PC-3 (cell line): Measurements from ENCODE around the gene CACNA1H. TPM values are rescaled to one million over a fixed set of nuclear protein-coding genes. Genes with fewer than 3 reads are reported as not detected.

Source experiments
- ATAC-seq: fragments of 200-7000 bp; cut with Tn5 transposase; 2 replicates; pipeline ENCODE4 v1.9.1; 2020; ENCODE audit warnings: mild to moderate bottlenecking, moderate library complexity
- BruUV-seq: library from RNA; stranded (reverse); fragments of 400-500 nt; replicated peaks from 2 replicates; lab custom pipeline; 2021; lab: Mats Ljungman, UMichigan
- CTCF ChIA-PET: fragments of 300-600 bp; sonication (Branson Sonifier 250); formaldehyde crosslinking; loops from one replicate; lab custom pipeline; 2022; ENCODE audit warnings: antibody characterized with exemption; lab: Charles Lee
- POLR2A ChIA-PET: fragments of 300-600 bp; sonication (Branson Sonifier 250); formaldehyde crosslinking; loops from one replicate; lab custom pipeline; 2022; ENCODE audit warnings: antibody characterized with exemption; ENCODE audit not compliant: unreplicated experiment; lab: Charles Lee
- DNase-seq: peaks from one replicate; pipeline ENCODE4 v3.0.0-alpha.2; 2015
- H2AFZ ChIP-seq: fragments of 300-600 bp; sonication (generic); 2 replicates; pipeline ENCODE4 v1.6.0; 2016; ENCODE audit warnings: antibody characterized with exemption, low read length
- H3F3A ChIP-seq: fragments of 300-600 bp; sonication (generic); one replicate; pipeline ENCODE4 v1.6.0; 2017; ENCODE audit warnings: antibody characterized with exemption, low read length, control low read depth, mild to moderate bottlenecking; ENCODE audit not compliant: unreplicated experiment
- H3K27ac ChIP-seq: fragments of 300-600 bp; sonication (generic); 2 replicates; pipeline ENCODE4 v1.5.1; 2016; ENCODE audit warnings: mild to moderate bottlenecking, low read length
- H3K27me3 ChIP-seq: fragments of 300-600 bp; sonication (generic); 2 replicates; pipeline ENCODE4 v1.6.1; 2016; ENCODE audit warnings: low read length, mixed read lengths
- H3K36me3 ChIP-seq: fragments of 300-600 bp; sonication (generic); 2 replicates; pipeline ENCODE4 v1.6.1; 2016; ENCODE audit warnings: low read depth, mixed run types, low read length, mixed read lengths
- H3K4me1 ChIP-seq: fragments of 300-600 bp; sonication (generic); 2 replicates; pipeline ENCODE4 v1.5.1; 2016; ENCODE audit warnings: low read length; ENCODE audit not compliant: insufficient read depth
- H3K4me2 ChIP-seq: fragments of 300-600 bp; sonication (generic); 2 replicates; pipeline ENCODE4 v1.6.0; 2016; ENCODE audit warnings: low read length
- H3K4me3 ChIP-seq: fragments of 300-600 bp; sonication (generic); 2 replicates; pipeline ENCODE4 v1.5.1; 2016; ENCODE audit warnings: mild to moderate bottlenecking, low read length, mixed read lengths
- H3K79me2 ChIP-seq: fragments of 300-600 bp; sonication (generic); 2 replicates; pipeline ENCODE4 v1.6.1; 2017; ENCODE audit warnings: low read length, mixed read lengths
- H3K9ac ChIP-seq: fragments of 300-600 bp; sonication (generic); 2 replicates; pipeline ENCODE4 v1.6.0; 2016; ENCODE audit warnings: mild to moderate bottlenecking, low read length
- H3K9me2 ChIP-seq: fragments of 300-600 bp; sonication (generic); replicated peaks from 2 replicates; pipeline ENCODE4 v1.6.1; 2016; ENCODE audit warnings: mixed run types, low read length, mixed read lengths
- H3K9me3 ChIP-seq: fragments of 300-600 bp; sonication (generic); 2 replicates; pipeline ENCODE4 v1.6.1; 2016; ENCODE audit warnings: low read length, mixed read lengths
- H4K20me1 ChIP-seq: fragments of 300-600 bp; sonication (generic); 2 replicates; pipeline ENCODE4 v1.6.1; 2016; ENCODE audit warnings: low read length, mixed read lengths
- EZH2 ChIP-seq: fragments of 300-600 bp; sonication (generic); IDR thresholded peaks from one replicate; pipeline ENCODE4 v1.6.1; 2017; ENCODE audit warnings: antibody characterized with exemption, mild to moderate bottlenecking, low read length; ENCODE audit not compliant: unreplicated experiment
- EZH2phosphoT487 ChIP-seq: fragments of 300-600 bp; sonication (generic); IDR thresholded peaks from 2 replicates; pipeline ENCODE4 v1.6.1; 2018; ENCODE audit warnings: mild to moderate bottlenecking, antibody characterized with exemption, low read length, borderline replicate concordance
- intact Hi-C: fragments of 100-400 bp; cut with micrococcal nuclease; formaldehyde crosslinking; loops from 2 replicates; pipeline ENCODE4 v1.9.0; 2023
- total RNA-seq: library from RNA; depleted of rRNA; stranded (reverse); fragments of >200 nt; gene quantifications from 2 replicates; pipeline ENCODE4 v1.2.3, GENCODE V29; 2014
- TF ChIP-seq, protein P1 (sequence below): fragments of 300-600 bp; sonication (generic); conservative IDR thresholded peaks from 2 replicates; pipeline ENCODE4 v1.5.1; 2017; ENCODE audit warnings: antibody characterized with exemption, low read depth, mild to moderate bottlenecking, low read length

Gene CACNA1H
- total RNA-seq, 1 experiment from 2014 or later = 4.1 TPM

DNA sequence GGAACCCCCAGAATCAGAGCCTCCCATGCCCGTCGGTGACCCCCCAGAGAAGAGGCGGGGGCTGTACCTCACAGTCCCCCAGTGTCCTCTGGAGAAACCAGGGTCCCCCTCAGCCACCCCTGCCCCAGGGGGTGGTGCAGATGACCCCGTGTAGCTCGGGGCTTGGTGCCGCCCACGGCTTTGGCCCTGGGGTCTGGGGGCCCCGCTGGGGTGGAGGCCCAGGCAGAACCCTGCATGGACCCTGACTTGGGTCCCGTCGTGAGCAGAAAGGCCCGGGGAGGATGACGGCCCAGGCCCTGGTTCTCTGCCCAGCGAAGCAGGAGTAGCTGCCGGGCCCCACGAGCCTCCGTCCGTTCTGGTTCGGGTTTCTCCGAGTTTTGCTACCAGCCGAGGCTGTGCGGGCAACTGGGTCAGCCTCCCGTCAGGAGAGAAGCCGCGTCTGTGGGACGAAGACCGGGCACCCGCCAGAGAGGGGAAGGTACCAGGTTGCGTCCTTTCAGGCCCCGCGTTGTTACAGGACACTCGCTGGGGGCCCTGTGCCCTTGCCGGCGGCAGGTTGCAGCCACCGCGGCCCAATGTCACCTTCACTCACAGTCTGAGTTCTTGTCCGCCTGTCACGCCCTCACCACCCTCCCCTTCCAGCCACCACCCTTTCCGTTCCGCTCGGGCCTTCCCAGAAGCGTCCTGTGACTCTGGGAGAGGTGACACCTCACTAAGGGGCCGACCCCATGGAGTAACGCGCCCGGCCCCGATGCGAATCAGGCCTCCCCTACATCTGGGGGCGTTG, 68.1 kb downstream of the CACNA1H start:
- H3K79me2 ChIP-seq = no peaks in the 10 kb centered on the region
- no peaks in the 10 kb centered on the region for H3F3A ChIP-seq
- intact Hi-C loops = no loop called here
- no peak overlapping the region for H3K9ac ChIP-seq
- H3K4me2 ChIP-seq = no peak overlapping the region
- BruUV-seq = no TSS peak
- no peaks in the 10 kb centered on the region for H3K9me3 ChIP-seq
- no peak for DNase-seq
- ATAC-seq = no peak
- H3K4me1 ChIP-seq = no peaks in the 10 kb centered on the region
- H2AFZ ChIP-seq = no peak overlapping the region
- ChIA-PET CTCF (no interaction called here), POLR2A (no interaction called here)
- no peak overlapping the region for H3K27ac ChIP-seq
- H4K20me1 ChIP-seq = no peaks in the 10 kb centered on the region
- H3K36me3 ChIP-seq = no peaks in the 10 kb centered on the region
- TF ChIP-seq, protein P1, sequence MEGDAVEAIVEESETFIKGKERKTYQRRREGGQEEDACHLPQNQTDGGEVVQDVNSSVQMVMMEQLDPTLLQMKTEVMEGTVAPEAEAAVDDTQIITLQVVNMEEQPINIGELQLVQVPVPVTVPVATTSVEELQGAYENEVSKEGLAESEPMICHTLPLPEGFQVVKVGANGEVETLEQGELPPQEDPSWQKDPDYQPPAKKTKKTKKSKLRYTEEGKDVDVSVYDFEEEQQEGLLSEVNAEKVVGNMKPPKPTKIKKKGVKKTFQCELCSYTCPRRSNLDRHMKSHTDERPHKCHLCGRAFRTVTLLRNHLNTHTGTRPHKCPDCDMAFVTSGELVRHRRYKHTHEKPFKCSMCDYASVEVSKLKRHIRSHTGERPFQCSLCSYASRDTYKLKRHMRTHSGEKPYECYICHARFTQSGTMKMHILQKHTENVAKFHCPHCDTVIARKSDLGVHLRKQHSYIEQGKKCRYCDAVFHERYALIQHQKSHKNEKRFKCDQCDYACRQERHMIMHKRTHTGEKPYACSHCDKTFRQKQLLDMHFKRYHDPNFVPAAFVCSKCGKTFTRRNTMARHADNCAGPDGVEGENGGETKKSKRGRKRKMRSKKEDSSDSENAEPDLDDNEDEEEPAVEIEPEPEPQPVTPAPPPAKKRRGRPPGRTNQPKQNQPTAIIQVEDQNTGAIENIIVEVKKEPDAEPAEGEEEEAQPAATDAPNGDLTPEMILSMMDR = no peak
- no peak for TF ChIP-seq EZH2phosphoT487
- no peak for TF ChIP-seq EZH2
- no peaks in the 10 kb centered on the region for H3K27me3 ChIP-seq
- H3K9me2 ChIP-seq = no peaks in the 10 kb centered on the region
- H3K4me3 ChIP-seq = no peak overlapping the region

DNA sequence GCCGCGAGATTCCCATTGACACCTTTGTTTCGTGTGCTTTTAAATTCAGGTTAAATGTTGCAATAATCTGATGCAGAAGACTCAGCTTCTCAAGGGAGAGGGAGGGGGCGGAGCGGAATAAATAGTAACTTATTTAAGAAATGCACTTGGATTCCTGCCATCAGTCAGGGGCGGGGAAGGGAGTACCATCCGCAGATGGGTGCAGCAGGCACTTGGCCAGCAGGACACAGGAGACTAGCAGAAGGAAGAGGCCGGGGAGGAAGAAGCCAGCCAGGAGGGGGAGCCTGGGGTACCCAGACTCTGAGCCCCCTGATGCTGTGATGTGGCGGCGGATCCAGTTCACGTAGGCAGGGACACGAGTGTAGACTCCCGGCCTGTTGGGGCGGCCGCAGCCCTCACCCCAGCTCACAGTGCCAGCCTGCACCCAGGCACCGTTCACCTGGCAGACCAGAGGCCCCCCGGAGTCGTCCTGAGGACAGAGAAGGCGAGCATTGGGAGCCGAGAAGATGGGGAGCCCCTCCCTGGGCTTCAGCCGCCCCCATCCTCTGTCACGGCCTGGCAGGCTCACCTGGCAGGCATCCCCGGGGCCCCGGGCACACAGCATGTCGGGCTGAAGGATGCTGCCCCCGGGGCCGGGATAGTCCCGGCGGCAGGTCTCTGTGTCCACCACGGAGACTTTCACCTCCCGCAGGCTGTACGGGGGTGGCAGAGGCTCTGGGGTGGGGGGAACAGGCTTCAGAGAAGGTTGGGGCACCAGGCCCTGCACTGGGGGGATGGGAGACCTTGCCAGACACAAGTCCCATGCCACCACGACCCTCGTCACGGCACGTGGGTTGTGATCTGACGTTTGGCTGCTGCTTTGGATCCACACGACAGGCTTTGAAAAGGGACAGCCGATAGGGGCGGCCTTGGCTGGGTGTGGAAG, 69.0 kb downstream of the CACNA1H start:
- POLR2A ChIA-PET = no interaction called here
- CTCF ChIA-PET = no interaction called here
- no TSS peak for BruUV-seq
- no peak overlapping the region for H3K27ac ChIP-seq
- intact Hi-C loops = no loop called here
- no peaks in the 10 kb centered on the region for H3K36me3 ChIP-seq
- ATAC-seq = no peak
- H3K79me2 ChIP-seq = no peaks in the 10 kb centered on the region
- H3F3A ChIP-seq = no peaks in the 10 kb centered on the region
- H3K9me3 ChIP-seq = no peaks in the 10 kb centered on the region
- no peak overlapping the region for H3K4me3 ChIP-seq
- no peak for DNase-seq
- no peak overlapping the region for H3K9ac ChIP-seq
- no peaks in the 10 kb centered on the region for H3K27me3 ChIP-seq
- no peaks in the 10 kb centered on the region for H3K9me2 ChIP-seq
- TF ChIP-seq, protein P1 = no peak
- TF ChIP-seq EZH2phosphoT487 (no peak), EZH2 (no peak)
- no peak overlapping the region for H3K4me2 ChIP-seq
- H4K20me1 ChIP-seq = no peaks in the 10 kb centered on the region
- H3K4me1 ChIP-seq = no peaks in the 10 kb centered on the region
- H2AFZ ChIP-seq = no peak overlapping the region
